B cell (primary cell): ENCODE data around the gene PTH1R. TPM values are rescaled to one million over a fixed set of nuclear protein-coding genes. Genes with fewer than 3 reads are reported as not detected.

Experiments
- ATAC-seq: fragments of 200-7000 bp; cut with Tn5 transposase; one replicate; pipeline ENCODE4 v1.10.0; 2021; ENCODE audit warnings: low read depth, mild to moderate bottlenecking, moderate number of reproducible peaks, moderate library complexity
- CTCF ChIA-PET: fragments of 350-600 bp; sonication (Branson Sonifier 250); formaldehyde crosslinking; loops from one replicate; lab custom pipeline; 2021; ENCODE audit warnings: antibody characterized with exemption, inconsistent platforms; lab: Charles Lee
- POLR2A ChIA-PET: fragments of 350-600 bp; sonication (Branson Sonifier 250); formaldehyde crosslinking; loops from one replicate; lab custom pipeline; 2021; ENCODE audit warnings: antibody characterized with exemption; lab: Charles Lee
- DNase-seq: peaks from one replicate; pipeline ENCODE4 v3.0.0; 2013
- H2AFZ ChIP-seq: 2 replicates; pipeline ENCODE4 v1.6.1; 2012; ENCODE audit warnings: mild to moderate bottlenecking, low read depth, low read length; ENCODE audit not compliant: insufficient read depth, poor library complexity, severe bottlenecking
- H3K27ac ChIP-seq, 2 donors: 1 replicate in 1 of 2; 2 replicates in 1 of 2; pipeline ENCODE4 v1.5.1; 2012 to 2013; ENCODE audit warnings: low read length in 2 of 2, mild to moderate bottlenecking in 2 of 2, moderate library complexity in 1 of 2
- H3K27me3 ChIP-seq, 4 experiments: fragments of 200-600 bp in 1 of 4; sonication (generic) in 1 of 4; replicated peaks in 1 of 4; 1 replicate in 2 of 4; 2 replicates in 2 of 4; pipeline versions ENCODE4 v1.6.1 to v1.7.0; 2013 to 2016; ENCODE audit warnings: low read length in 3 of 4, mild to moderate bottlenecking in 2 of 4, mixed read lengths in 1 of 4, moderate library complexity in 1 of 4; ENCODE audit not compliant: insufficient read depth in 4 of 4, control insufficient read depth in 3 of 4; ENCODE audit errors: control extremely low read depth in 1 of 4
- H3K36me3 ChIP-seq, 2 experiments: replicated peaks in 1 of 2; 1 replicate in 1 of 2; 2 replicates in 1 of 2; pipeline versions ENCODE4 v1.6.1 to v1.7.1; 2013; ENCODE audit warnings: low read length in 1 of 2; ENCODE audit not compliant: insufficient read depth in 2 of 2, control insufficient read depth in 1 of 2; ENCODE audit errors: control extremely low read depth in 1 of 2, extremely low read depth in 1 of 2
- H3K4me1 ChIP-seq, 2 donors: fragments of 200-600 bp in 1 of 2; sonication (generic) in 1 of 2; 1 replicate in 1 of 2; 2 replicates in 1 of 2; pipeline versions ENCODE4 v1.5.1 to v1.6.1; 2013 to 2017; ENCODE audit warnings: low read length in 2 of 2; ENCODE audit not compliant: control insufficient read depth in 2 of 2, insufficient read depth in 2 of 2
- H3K4me2 ChIP-seq: replicated peaks from 2 replicates; pipeline ENCODE3; 2012; ENCODE audit warnings: mild to moderate bottlenecking, low read depth, low read length; ENCODE audit not compliant: poor library complexity, severe bottlenecking
- H3K4me3 ChIP-seq, 5 experiments: fragments of 200-600 bp in 1 of 5; sonication (generic) in 1 of 5; 1 replicate in 3 of 5; 2 replicates in 2 of 5; pipeline versions ENCODE4 v1.5.1 to v1.7.0; 2011 to 2016; ENCODE audit warnings: low read length in 4 of 5, mild to moderate bottlenecking in 4 of 5, low read depth in 2 of 5, control low read depth in 1 of 5, moderate library complexity in 1 of 5; ENCODE audit not compliant: insufficient read depth in 1 of 5; ENCODE audit errors: control extremely low read depth in 1 of 5, extremely low read depth in 1 of 5
- H3K79me2 ChIP-seq: fragments of 200-600 bp; sonication (generic); one replicate; pipeline ENCODE4 v1.6.0; 2016; ENCODE audit warnings: low read length; ENCODE audit not compliant: control insufficient read depth, insufficient read depth
- H3K9ac ChIP-seq: fragments of 200-600 bp; sonication (generic); 2 replicates; pipeline ENCODE4 v1.6.1; 2017; ENCODE audit warnings: mild to moderate bottlenecking, low read length, moderate library complexity
- H3K9me3 ChIP-seq, 3 donors: one replicate each; pipeline versions ENCODE4 v1.6.1 to v1.7.1; 2013; ENCODE audit warnings: low read length in 2 of 3; ENCODE audit not compliant: control insufficient read depth in 2 of 3, insufficient read depth in 1 of 3; ENCODE audit errors: control extremely low read depth in 1 of 3
- H4K20me1 ChIP-seq: 2 replicates; pipeline ENCODE4 v1.6.0; 2012; ENCODE audit warnings: mild to moderate bottlenecking, low read length; ENCODE audit not compliant: insufficient read depth, control insufficient read depth, poor library complexity, severe bottlenecking
- H3K27ac Mint-ChIP-seq: one replicate; pipeline ENCODE4 v1.8.0; 2021; ENCODE audit warnings: mixed read lengths
- H3K27me3 Mint-ChIP-seq: one replicate; pipeline ENCODE4 v1.8.0; 2021; ENCODE audit warnings: mixed read lengths
- H3K4me1 Mint-ChIP-seq: one replicate; pipeline ENCODE4 v1.8.0; 2021; ENCODE audit warnings: mixed read lengths
- H3K4me3 Mint-ChIP-seq: one replicate; pipeline ENCODE4 v1.8.0; 2021; ENCODE audit warnings: mixed read lengths
- H3K9me3 Mint-ChIP-seq: one replicate; pipeline ENCODE4 v1.8.0; 2022; ENCODE audit warnings: mixed read lengths; ENCODE audit not compliant: insufficient read depth
- EZH2 ChIP-seq: IDR thresholded peaks from 2 replicates; pipeline ENCODE4 v1.6.1; 2012; ENCODE audit warnings: borderline replicate concordance, low read depth, mild to moderate bottlenecking, moderate library complexity, low read length; ENCODE audit not compliant: insufficient read depth, poor library complexity, severe bottlenecking
- WGBS: methylation state at CpG from one replicate; pipeline ENCODE4 v1.1.5; 2013; ENCODE audit warnings: missing lambda C conversion rate; ENCODE audit not compliant: insufficient coverage; 5-methylcytosine and 5-hydroxymethylcytosine counted together
- intact Hi-C: fragments of 100-400 bp; cut with micrococcal nuclease; formaldehyde crosslinking; loops from one replicate; pipeline ENCODE4 v1.10.0; 2022
- polyA plus RNA-seq: library from polyadenylated mRNA; depleted of rRNA; stranded (reverse); fragments of >200 nt; gene quantifications from 2 replicates; pipeline ENCODE4 v1.2.3, GENCODE V29; 2012
- total RNA-seq, 2 donors: library from RNA; stranded (reverse); fragments of 120-200 nt in 1 of 2; gene quantifications; 1 replicate in 1 of 2; 2 replicates in 1 of 2; pipeline versions ENCODE4 v1.2.3 to v1.2.4, GENCODE V29; 2013 to 2022
- TF ChIP-seq, protein P1 (sequence below): fragments of 200-600 bp; IDR thresholded peaks from one replicate; pipeline ENCODE4 v1.8.0; 2022; ENCODE audit warnings: antibody characterized with exemption, mild to moderate bottlenecking

PTH1R gene
- total and polyA plus RNA-seq, 2 donors (not counting 1 experiment from before 2014, with no cell fraction given), result not detected

DNA sequence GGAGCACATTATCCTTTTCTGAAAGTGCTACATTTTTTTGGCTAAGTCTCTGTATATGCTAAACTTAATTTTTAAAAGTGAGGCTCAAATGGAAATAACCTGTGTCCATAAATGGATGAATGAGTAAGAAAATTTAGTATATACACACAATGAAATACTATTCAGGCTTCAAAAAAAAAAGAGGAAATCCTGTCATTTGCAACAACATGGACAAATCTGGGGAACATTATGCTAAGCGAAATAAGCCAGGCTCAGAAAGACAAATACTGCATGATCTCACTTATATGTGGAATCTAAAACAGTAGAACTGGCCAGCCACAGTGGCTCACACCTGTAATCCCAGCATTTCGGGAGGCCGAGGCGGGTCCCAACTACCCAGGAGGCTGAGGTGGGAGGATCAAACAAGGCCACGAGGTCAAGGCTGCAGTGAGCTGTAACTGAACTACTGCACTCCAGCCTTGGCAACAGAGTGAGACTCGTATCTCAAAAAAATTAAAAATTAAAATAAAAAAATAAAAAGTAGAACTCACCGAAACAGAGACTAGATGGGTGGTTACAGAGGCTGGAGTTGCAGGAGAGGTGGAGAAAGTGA is 73.2 kb downstream of the PTH1R start:
- no peak overlapping the region for H3K4me2 ChIP-seq
- ChIA-PET CTCF (interaction anchor here (1.3 kb wide), 1 partner anchor 20 kb away, joined by 3 read pairs; no protein-coding TSS in a partner anchor), POLR2A (interaction anchor here (0.7 kb wide), 1 partner anchor 26 kb away, joined by 3 read pairs; no protein-coding TSS in a partner anchor)
- ATAC-seq, result no peak
- peaks cover 94% of the 10 kb centered on the region for H4K20me1 ChIP-seq
- no peaks in the 10 kb centered on the region for H3K27me3 Mint-ChIP-seq
- H3K9me3 ChIP-seq, result no peaks in the 10 kb centered on the region
- H3K4me1 ChIP-seq, result peaks cover 80 to 95% of the 10 kb centered on the region in 2 donors
- no peaks in the 10 kb centered on the region for H3K9me3 Mint-ChIP-seq
- 93% methylated on average over 3 of the region's 7 CpGs for WGBS
- peaks cover 97% of the 10 kb centered on the region for H3K79me2 ChIP-seq
- H3K27ac Mint-ChIP-seq, result peak overlapping the region; percentile 23
- DNase-seq, result no peak
- H2AFZ ChIP-seq, result no peak overlapping the region
- H3K4me1 Mint-ChIP-seq, result peaks cover 90% of the 10 kb centered on the region
- intact Hi-C loops, result no loop called here
- H3K36me3 ChIP-seq, result peaks cover 0 to 27% of the 10 kb centered on the region in 2 experiments
- TF ChIP-seq, protein P1, sequence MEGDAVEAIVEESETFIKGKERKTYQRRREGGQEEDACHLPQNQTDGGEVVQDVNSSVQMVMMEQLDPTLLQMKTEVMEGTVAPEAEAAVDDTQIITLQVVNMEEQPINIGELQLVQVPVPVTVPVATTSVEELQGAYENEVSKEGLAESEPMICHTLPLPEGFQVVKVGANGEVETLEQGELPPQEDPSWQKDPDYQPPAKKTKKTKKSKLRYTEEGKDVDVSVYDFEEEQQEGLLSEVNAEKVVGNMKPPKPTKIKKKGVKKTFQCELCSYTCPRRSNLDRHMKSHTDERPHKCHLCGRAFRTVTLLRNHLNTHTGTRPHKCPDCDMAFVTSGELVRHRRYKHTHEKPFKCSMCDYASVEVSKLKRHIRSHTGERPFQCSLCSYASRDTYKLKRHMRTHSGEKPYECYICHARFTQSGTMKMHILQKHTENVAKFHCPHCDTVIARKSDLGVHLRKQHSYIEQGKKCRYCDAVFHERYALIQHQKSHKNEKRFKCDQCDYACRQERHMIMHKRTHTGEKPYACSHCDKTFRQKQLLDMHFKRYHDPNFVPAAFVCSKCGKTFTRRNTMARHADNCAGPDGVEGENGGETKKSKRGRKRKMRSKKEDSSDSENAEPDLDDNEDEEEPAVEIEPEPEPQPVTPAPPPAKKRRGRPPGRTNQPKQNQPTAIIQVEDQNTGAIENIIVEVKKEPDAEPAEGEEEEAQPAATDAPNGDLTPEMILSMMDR, result no peak
- TF ChIP-seq EZH2, result no peak
- no peak overlapping the region for H3K9ac ChIP-seq
- no peak overlapping the region for H3K4me3 ChIP-seq
- no peak overlapping the region for H3K27ac ChIP-seq
- no peak overlapping the region for H3K4me3 Mint-ChIP-seq
- no peaks in the 10 kb centered on the region for H3K27me3 ChIP-seq

DNA sequence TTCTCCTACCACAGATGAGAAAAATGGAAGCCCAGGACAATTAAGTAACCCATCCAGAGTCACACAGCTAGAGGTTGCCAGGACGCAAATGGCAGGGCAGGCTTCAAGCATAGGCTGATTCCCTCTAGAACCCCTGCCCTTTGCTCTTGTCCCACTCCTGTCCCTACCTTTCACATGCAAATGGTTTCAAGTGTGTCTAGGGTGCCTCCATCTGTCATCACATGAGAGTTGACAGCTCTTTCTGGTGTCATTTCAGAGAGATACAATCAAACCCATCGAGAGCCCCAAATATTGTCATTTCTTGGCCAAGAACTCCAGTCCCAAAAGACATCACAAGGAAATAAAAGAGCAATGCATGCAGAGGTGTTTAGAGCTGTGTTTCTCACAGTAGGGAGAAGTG is 75.3 kb downstream of the PTH1R start:
- Histone ChIP-seq H3K36me3 (peaks cover 0 to 12% of the 10 kb centered on the region in 2 experiments), H4K20me1 (peaks cover 94% of the 10 kb centered on the region), H3K4me1 (peaks cover 81 to 94% of the 10 kb centered on the region in 2 donors), H3K27me3 (no peaks in the 10 kb centered on the region), H3K27ac (peak overlapping the region; percentile 66 to 83), H3K9ac (peak overlapping the region; percentile 27), H3K79me2 (peaks cover 97% of the 10 kb centered on the region), H2AFZ (no peak overlapping the region), H3K9me3 (no peaks in the 10 kb centered on the region), H3K4me2 (peak overlapping the region; percentile 66), H3K4me3 (no peak overlapping the region)
- Mint-ChIP-seq H3K9me3 (no peaks in the 10 kb centered on the region), H3K4me3 (peak overlapping the region; percentile 64), H3K27me3 (no peaks in the 10 kb centered on the region), H3K4me1 (peaks cover 88% of the 10 kb centered on the region), H3K27ac (peak overlapping the region; percentile 80)
- intact Hi-C loops, result loop anchor here (1.0 to 2.0 kb wide), 2 partner anchors 21 to 22 kb away; no protein-coding TSS in a partner anchor
- no peak for DNase-seq
- CTCF ChIA-PET, result interaction anchor here (0.9 to 2.3 kb wide), 5 partner anchors 13 to 64 kb away, joined by 3 to 12 read pairs (median 4); no protein-coding TSS in a partner anchor
- 100% methylated on average over 1 of the region's 2 CpGs for WGBS
- no peak for ATAC-seq
- TF ChIP-seq, protein P1, result no peak
- TF ChIP-seq EZH2, result no peak
- POLR2A ChIA-PET, result interaction anchor here (1.2 kb wide), 1 partner anchor 27 kb away, joined by 6 read pairs; the partner anchor contains the start of gene NBEAL2
